ENCODE data around the gene TSPAN3.

Gene TSPAN3

GRCh38 chr15:77019521-77020331 lies 51.2 kb downstream of the TSPAN3 start:
- H3K9me3 Mint-ChIP-seq, result no peaks in the 10 kb centered on the region
- H3K36me3 Mint-ChIP-seq (ENCODE audit: low read depth), result peaks cover 49% of the 10 kb centered on the region
- peak overlapping the region; percentile 59 for H3K4me3 Mint-ChIP-seq
- H3K4me1 Mint-ChIP-seq (ENCODE audit: low read depth), result peaks cover 97% of the 10 kb centered on the region
- H3K27me3 Mint-ChIP-seq, result no peaks in the 10 kb centered on the region
- H3K27ac Mint-ChIP-seq, result peak overlapping the region; percentile 98

GRCh38 chr15:77018796-77019505 lies 52.0 kb downstream of the TSPAN3 start:
- Mint-ChIP-seq H3K9me3 (no peaks in the 10 kb centered on the region), H3K36me3 (ENCODE audit: low read depth) (peaks cover 49% of the 10 kb centered on the region), H3K4me3 (peak overlapping the region; percentile 59), H3K27ac (peak overlapping the region; percentile 98), H3K4me1 (ENCODE audit: low read depth) (peaks cover 100% of the 10 kb centered on the region), H3K27me3 (no peaks in the 10 kb centered on the region)

DNA sequence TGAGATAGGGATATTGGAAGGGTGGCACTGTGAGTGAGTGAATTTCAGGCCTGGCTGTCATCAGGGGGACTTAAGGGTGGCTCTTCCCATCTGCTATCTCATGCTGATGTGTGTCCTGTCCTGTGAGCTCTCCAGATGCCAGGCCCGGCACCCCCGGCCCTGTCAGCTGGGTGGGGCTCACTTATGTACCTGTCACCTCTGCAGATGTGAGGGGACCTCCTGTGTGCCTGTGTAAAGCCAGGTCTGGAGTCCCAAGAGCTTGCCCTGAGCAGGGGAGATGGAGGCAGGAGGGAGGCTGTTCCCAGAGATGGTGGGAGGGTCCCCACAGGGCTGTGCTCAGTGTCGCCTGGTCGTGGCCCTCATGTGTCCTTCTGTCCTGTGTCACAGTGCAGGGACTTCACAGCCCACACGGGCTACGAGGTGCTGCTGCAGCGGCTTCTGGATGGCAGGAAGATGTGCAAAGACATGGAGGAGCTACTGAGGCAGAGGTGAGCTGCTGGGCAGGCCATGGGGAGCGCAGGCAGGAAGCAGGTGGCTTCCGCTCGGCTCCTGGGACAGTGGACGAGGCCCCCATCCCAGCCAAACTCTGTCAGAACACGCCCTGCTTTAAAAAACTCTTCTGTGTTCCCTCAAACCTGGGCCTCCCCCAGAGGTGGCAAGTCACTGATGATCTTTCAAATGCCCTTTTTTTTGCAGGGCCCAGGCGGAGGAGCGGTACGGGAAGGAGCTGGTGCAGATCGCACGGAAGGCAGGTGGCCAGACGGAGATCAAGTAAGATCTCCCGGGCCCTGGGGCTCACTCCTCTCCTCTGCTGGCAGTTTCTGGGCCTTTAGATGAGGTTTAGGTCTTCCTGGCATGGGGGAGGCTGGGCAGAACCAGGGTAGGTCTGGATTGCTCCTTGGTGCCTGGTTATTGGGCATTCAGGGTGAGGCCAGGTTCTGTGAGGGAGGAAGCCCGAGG lies 52.9 kb downstream of the TSPAN3 start:
- Mint-ChIP-seq H3K36me3 (ENCODE audit: low read depth) (peaks cover 46% of the 10 kb centered on the region), H3K4me1 (ENCODE audit: low read depth) (peaks cover 100% of the 10 kb centered on the region), H3K27ac (peak overlapping the region; percentile 98), H3K27me3 (no peaks in the 10 kb centered on the region), H3K9me3 (no peaks in the 10 kb centered on the region), H3K4me3 (no peak overlapping the region)

- Mint-ChIP-seq H3K27me3 (no peaks in the 10 kb centered on the region), H3K9me3 (no peaks in the 10 kb centered on the region), H3K27ac (peak overlapping the region; percentile 98), H3K4me3 (no peak overlapping the region), H3K4me1 (ENCODE audit: low read depth) (peaks cover 100% of the 10 kb centered on the region), H3K36me3 (ENCODE audit: low read depth) (peaks cover 47% of the 10 kb centered on the region)
Measured at GRCh38 chr15:77017091-77017660, 53.7 kb downstream of the TSPAN3 start.

- Mint-ChIP-seq H3K4me3 (no peak overlapping the region), H3K27ac (no peak overlapping the region), H3K36me3 (ENCODE audit: low read depth) (peaks cover 45% of the 10 kb centered on the region), H3K27me3 (no peaks in the 10 kb centered on the region), H3K9me3 (no peaks in the 10 kb centered on the region), H3K4me1 (ENCODE audit: low read depth) (peaks cover 100% of the 10 kb centered on the region)
Measured at GRCh38 chr15:77016321-77016695, 54.6 kb downstream of the TSPAN3 start.

DNA sequence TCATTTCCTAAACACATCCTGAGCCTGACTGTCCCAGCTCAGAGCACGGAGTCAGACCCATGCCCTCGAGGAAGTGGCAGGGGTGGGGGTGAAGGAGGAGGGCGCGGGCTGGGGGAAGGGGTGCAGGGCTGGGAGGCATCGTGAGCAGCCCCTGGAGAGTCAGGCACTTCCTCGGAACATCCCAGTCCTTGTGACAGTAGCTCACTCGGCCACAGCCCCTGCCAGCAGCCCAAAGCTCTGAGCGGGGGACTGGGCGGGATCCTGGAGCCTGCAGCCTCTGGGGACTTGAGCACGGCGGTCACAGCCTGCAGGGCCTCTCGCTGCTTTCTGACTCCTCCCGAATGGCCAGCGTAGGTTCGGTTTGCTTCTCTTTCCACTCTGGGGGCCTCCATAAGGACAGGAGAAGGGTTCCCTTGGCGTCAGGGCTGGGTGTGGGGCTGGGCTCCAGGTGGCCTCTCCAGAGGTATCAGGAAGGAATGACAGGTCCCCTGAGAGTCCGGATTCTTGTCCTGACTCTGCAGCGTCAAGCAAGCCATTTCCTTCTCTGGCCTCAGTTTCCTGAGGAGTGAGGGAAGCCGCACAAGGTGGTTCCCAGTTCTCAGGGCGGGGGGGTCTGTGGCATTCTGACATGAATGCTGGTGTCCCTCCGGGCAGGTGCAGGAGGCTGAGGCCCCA lies 55.1 kb downstream of the TSPAN3 start:
- no peaks in the 10 kb centered on the region for H3K27me3 Mint-ChIP-seq
- H3K27ac Mint-ChIP-seq, result peak overlapping the region; percentile 92
- H3K4me3 Mint-ChIP-seq, result peak overlapping the region; percentile 42
- H3K9me3 Mint-ChIP-seq, result no peaks in the 10 kb centered on the region
- H3K4me1 Mint-ChIP-seq (ENCODE audit: low read depth), result peaks cover 100% of the 10 kb centered on the region
- peaks cover 45% of the 10 kb centered on the region for H3K36me3 Mint-ChIP-seq (ENCODE audit: low read depth)

DNA sequence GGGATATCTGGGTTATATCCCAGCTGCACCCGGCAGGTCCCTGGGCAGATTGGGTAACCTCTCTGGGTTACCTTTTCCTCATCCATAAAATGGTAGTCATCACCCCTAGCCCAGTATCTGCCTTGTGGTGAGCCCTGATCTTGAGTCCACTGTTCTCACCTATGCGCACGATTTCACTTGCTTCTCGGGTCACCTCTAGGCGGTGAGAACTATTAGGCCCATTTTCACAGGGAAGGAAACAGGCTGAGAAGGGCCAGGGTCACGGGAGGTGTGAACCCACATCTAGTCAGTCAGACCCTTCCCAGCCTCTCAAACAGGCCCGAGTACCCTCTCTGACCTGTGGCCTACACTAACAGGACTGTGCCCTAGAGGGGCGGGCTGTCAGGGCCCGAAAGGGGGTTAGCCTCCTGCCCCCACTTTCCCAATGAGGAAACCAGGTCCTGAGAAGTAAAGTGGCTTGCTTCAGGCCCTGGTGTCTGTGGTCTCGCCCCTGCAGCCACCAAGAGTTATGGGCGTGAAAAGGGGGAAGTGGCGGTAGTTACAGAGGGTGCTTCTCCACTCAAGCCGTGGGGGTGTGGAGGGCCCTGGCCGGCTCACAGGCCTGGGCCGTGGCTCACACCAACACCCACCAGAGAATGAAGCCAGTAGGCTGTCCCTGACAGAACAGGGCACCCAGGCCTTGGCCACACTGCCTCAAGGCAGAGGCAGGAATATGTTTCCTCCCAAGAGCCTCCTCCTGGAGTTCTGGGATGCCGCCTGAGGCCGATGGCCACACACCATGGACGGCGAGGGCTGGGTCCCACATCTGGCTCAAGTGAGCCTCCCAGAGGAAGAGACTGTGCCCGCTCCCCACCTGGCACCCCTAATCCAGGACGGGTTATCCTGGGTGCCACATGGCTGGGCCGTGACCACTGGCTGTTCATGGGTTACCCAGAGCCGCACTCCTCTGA lies 56.5 kb downstream of the TSPAN3 start:
- Mint-ChIP-seq H3K27ac (peak overlapping the region; percentile 92), H3K4me3 (peak overlapping the region; percentile 80), H3K4me1 (ENCODE audit: low read depth) (peaks cover 100% of the 10 kb centered on the region), H3K9me3 (no peaks in the 10 kb centered on the region), H3K36me3 (ENCODE audit: low read depth) (peaks cover 41% of the 10 kb centered on the region), H3K27me3 (no peaks in the 10 kb centered on the region)

DNA sequence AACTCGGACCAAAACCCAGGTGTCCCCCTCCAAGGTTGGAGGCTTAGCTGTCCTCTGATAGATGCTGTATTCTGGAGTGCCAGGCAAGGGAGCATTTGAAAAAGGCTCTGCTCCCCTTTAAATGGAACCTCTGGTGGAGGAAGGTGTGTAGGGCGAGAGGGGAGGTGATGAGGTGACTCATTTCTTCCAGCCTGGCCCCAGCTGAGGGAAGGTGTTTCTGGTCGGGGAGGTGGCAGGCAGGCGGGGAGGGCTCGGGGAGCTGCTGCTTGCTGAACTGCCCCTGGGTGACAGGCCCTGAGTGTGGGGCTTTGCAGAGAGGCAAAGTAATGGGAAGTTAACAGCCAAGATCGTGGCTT lies 57.2 kb downstream of the TSPAN3 start:
- Mint-ChIP-seq H3K27ac (peak overlapping the region; percentile 92), H3K4me3 (peak overlapping the region; percentile 80), H3K36me3 (ENCODE audit: low read depth) (peaks cover 36% of the 10 kb centered on the region), H3K27me3 (no peaks in the 10 kb centered on the region), H3K9me3 (no peaks in the 10 kb centered on the region), H3K4me1 (ENCODE audit: low read depth) (peaks cover 99% of the 10 kb centered on the region)

GRCh38 chr15:77012868-77013267 lies 58.0 kb downstream of the TSPAN3 start:
- Mint-ChIP-seq H3K36me3 (ENCODE audit: low read depth) (peaks cover 32% of the 10 kb centered on the region), H3K4me1 (ENCODE audit: low read depth) (peaks cover 92% of the 10 kb centered on the region), H3K27ac (peak overlapping the region; percentile 92), H3K4me3 (peak overlapping the region; percentile 80), H3K27me3 (no peaks in the 10 kb centered on the region), H3K9me3 (no peaks in the 10 kb centered on the region)

DNA sequence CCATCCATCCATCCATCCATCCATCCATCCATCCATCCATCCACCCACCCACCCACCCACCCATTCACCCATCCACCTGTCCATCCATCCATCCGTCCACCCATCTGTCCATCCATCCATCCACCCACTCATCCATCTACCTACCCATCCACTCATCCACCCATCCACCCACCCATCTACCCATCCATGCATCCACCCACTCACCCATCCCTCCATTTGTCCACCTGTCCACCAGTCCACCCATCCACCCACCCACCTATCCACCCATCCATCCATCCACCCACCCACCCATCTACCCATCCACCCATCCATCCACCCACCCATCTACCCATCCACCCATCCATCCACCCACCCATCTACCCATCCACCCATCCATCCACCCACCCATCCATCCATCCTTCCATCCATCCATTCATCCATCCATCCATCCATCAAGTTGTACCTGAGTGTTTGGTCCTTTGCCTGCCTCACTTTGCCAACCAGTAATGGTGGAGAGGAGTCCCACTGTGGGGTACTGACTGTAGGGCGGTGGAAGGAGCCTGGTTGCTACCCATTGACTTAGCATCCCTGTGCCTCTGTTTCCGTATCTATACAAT lies 58.7 kb downstream of the TSPAN3 start:
- Mint-ChIP-seq H3K27ac (peak overlapping the region; percentile 92), H3K4me1 (ENCODE audit: low read depth) (peaks cover 88% of the 10 kb centered on the region), H3K27me3 (no peaks in the 10 kb centered on the region), H3K4me3 (peak overlapping the region; percentile 80), H3K36me3 (ENCODE audit: low read depth) (peaks cover 32% of the 10 kb centered on the region), H3K9me3 (no peaks in the 10 kb centered on the region)

DNA sequence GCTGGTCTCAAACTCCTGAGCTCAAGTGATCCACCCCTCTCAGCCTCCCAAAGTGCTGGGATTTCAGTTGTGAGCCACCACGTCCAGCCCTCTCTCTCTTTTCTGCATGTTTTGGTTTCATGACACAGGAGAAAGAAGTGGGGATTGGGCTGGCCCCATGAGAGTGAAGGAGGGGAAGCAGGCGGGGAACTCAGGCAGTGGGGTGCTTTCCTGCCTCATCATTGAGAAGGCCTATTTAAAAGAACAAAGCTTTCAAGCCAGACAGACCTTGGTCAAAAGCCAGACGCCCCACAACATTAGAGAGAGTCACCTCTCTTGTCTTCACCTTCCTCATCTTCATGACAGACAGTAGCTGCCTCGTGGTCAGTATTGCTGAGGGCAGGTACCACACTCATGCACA lies 60.1 kb downstream of the TSPAN3 start:
- no peaks in the 10 kb centered on the region for H3K27me3 Mint-ChIP-seq
- no peaks in the 10 kb centered on the region for H3K9me3 Mint-ChIP-seq
- H3K4me3 Mint-ChIP-seq, result no peak overlapping the region
- peaks cover 36% of the 10 kb centered on the region for H3K36me3 Mint-ChIP-seq (ENCODE audit: low read depth)
- peaks cover 84% of the 10 kb centered on the region for H3K4me1 Mint-ChIP-seq (ENCODE audit: low read depth)
- peak overlapping the region; percentile 83 for H3K27ac Mint-ChIP-seq

DNA sequence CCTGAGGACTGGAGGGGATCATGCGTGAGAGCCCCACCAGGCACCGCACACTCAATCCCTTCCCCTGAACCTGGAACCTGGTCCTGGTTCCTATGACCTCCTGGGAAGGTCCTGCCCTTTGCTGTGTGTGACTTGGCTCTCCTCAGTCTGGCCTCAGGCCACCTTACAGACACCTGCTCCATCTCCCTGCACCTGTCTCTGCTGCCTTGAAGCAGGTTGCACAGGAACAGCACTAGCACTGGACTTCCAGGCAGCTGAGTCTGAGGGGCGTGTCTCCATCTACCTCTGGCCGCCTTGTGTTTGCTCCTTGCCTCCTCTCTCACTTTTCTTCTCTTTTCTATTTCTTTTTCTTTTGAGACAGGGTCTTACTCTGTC lies 60.6 kb downstream of the TSPAN3 start:
- H3K36me3 Mint-ChIP-seq (ENCODE audit: low read depth), result peaks cover 39% of the 10 kb centered on the region
- H3K27ac Mint-ChIP-seq, result peak overlapping the region; percentile 83
- H3K9me3 Mint-ChIP-seq, result no peaks in the 10 kb centered on the region
- H3K4me1 Mint-ChIP-seq (ENCODE audit: low read depth), result peaks cover 83% of the 10 kb centered on the region
- no peaks in the 10 kb centered on the region for H3K27me3 Mint-ChIP-seq
- no peak overlapping the region for H3K4me3 Mint-ChIP-seq

All from stimulated activated naive CD8-positive, alpha-beta T cell treated with anti-CD3 and anti-CD28 coated beads, Interleukin-15, Interleukin-2, amounts not matched to agents 100 ng/mL and 50 ng/mL, for 24 hours (primary cell).